Measurements from ENCODE around the gene PCDHA3. TPM values are rescaled to one million over a fixed set of nuclear protein-coding genes. Genes with fewer than 3 reads are reported as not detected.
"Not testable (repeated sequence)": the region's sequence is repeated elsewhere in the genome, so short reads cannot be mapped to it uniquely, and the experiment has no call there.

PCDHA3 gene
- polyA plus RNA-seq, 1 of the 3 experiments (the other 2 are of a cell fraction): 0.02 TPM

DNA sequence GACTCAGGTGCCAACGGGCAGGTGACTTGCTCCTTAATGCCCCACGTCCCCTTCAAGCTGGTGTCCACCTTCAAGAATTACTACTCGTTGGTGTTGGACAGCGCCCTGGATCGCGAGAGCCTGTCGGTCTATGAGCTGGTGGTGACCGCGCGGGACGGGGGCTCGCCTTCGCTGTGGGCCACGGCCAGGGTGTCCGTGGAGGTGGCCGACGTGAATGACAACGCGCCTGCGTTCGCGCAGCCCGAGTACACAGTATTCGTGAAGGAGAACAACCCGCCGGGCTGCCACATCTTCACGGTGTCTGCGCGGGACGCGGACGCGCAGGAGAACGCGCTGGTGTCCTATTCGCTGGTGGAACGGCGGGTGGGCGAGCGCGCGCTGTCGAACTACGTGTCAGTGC, 13.4 kb upstream of the PCDHA3 start:
- WGBS (ENCODE audit: low lambda C conversion rate): 82% methylated on average over 44 of the region's 44 CpGs
- H4K20me1 ChIP-seq (ENCODE audit: insufficient read depth); POLR2A ChIA-PET; H3K4me1 ChIP-seq (ENCODE audit: control insufficient read depth in 1 of 2, insufficient read depth in 2 of 2, low read depth in 1 of 2, low read length in 1 of 2); H3K27ac ChIP-seq (ENCODE audit: low read depth in 2 of 2, low read length in 1 of 2); H3K9me3 ChIP-seq; H3K79me2 ChIP-seq (ENCODE audit: insufficient read depth); H3K27me3 ChIP-seq (ENCODE audit: insufficient read depth); H3F3A ChIP-seq (replicated peaks; ENCODE audit: insufficient read depth); H3K36me3 ChIP-seq (replicated peaks in 1 of 2; ENCODE audit: control insufficient read depth in 1 of 2, insufficient read depth in 2 of 2, low read length in 1 of 2); H3K9me2 ChIP-seq; H3K4me2 ChIP-seq; H2AFZ ChIP-seq (ENCODE audit: low read depth); DNase-seq; H3K4me3 ChIP-seq (ENCODE audit: low read depth in 2 of 2, low read length in 1 of 2); H3K9ac ChIP-seq: not testable (repeated sequence)
- CTCF ChIA-PET: interaction anchor here (2.5 to 3.5 kb wide), 2 partner anchors 19 to 54 kb away, joined by 12 to 28 read pairs; partner anchors contain the start of genes PCDHA4 and PCDHA8

DNA sequence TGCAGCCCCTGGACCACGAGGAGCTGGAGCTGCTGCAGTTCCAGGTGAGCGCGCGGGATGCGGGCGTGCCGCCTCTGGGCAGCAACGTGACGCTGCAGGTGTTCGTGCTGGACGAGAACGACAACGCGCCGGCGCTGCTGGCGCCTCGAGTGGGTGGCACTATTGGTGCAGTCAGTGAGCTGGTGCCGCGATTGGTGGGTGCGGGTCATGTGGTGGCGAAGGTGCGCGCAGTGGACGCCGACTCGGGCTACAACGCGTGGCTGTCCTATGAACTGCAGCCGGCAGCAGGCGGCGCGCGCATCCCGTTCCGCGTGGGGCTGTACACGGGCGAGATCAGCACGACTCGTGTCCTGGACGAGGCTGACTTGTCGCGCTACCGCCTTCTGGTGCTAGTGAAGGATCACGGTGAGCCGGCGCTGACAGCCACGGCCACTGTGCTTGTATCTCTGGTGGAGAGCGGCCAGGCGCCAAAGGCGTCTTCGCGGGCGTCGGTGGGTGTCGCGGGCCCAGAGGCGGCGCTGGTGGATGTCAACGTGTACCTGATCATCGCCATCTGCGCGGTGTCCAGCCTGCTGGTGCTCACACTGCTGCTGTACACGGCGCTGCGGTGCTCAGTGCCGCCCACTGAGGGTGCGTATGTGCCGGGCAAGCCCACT, 12.9 kb upstream of the PCDHA3 start:
- H3K9ac ChIP-seq; H3K36me3 ChIP-seq (replicated peaks in 1 of 2; ENCODE audit: control insufficient read depth in 1 of 2, insufficient read depth in 2 of 2, low read length in 1 of 2); H3K9me3 ChIP-seq; H4K20me1 ChIP-seq (ENCODE audit: insufficient read depth); H3K9me2 ChIP-seq; H3K4me2 ChIP-seq; H3K27ac ChIP-seq (ENCODE audit: low read depth in 2 of 2, low read length in 1 of 2); H3K4me3 ChIP-seq (ENCODE audit: low read depth in 2 of 2, low read length in 1 of 2); H2AFZ ChIP-seq (ENCODE audit: low read depth); H3K4me1 ChIP-seq (ENCODE audit: control insufficient read depth in 1 of 2, insufficient read depth in 2 of 2, low read depth in 1 of 2, low read length in 1 of 2); H3K79me2 ChIP-seq (ENCODE audit: insufficient read depth); H3K27me3 ChIP-seq (ENCODE audit: insufficient read depth); H3F3A ChIP-seq (replicated peaks; ENCODE audit: insufficient read depth); DNase-seq; POLR2A ChIA-PET: not testable (repeated sequence)
- CTCF ChIA-PET: interaction anchor here (2.5 kb wide), 1 partner anchor 19 kb away, joined by 12 read pairs; the partner anchor contains the start of gene PCDHA4
- WGBS (ENCODE audit: low lambda C conversion rate): 87% methylated on average over 67 of the region's 70 CpGs

- no peaks in the 10 kb centered on the region for H3K79me2 ChIP-seq (ENCODE audit: insufficient read depth)
- 9% methylated on average over 2 of the region's 2 CpGs for WGBS (ENCODE audit: low lambda C conversion rate)
- POLR2A ChIA-PET: no interaction called here
- H3K36me3 ChIP-seq (replicated peaks in 1 of 2; ENCODE audit: control insufficient read depth in 1 of 2, insufficient read depth in 2 of 2, low read length in 1 of 2): no peaks in the 10 kb centered on the region
- H2AFZ ChIP-seq (ENCODE audit: low read depth): no peak overlapping the region
- H3K27ac ChIP-seq (ENCODE audit: low read depth in 2 of 2, low read length in 1 of 2): no peak overlapping the region
- H3K4me1 ChIP-seq (ENCODE audit: control insufficient read depth in 1 of 2, insufficient read depth in 2 of 2, low read depth in 1 of 2, low read length in 1 of 2): no peaks in the 10 kb centered on the region
- no peak overlapping the region for H3K4me3 ChIP-seq (ENCODE audit: low read depth in 2 of 2, low read length in 1 of 2)
- CTCF ChIA-PET: no interaction called here
- no peak for DNase-seq
- H3K9ac ChIP-seq: no peak overlapping the region
- no peaks in the 10 kb centered on the region for H4K20me1 ChIP-seq (ENCODE audit: insufficient read depth)
- TF ChIP-seq GABPA (IDR thresholded peaks at IDR 0.05; ENCODE audit: low read depth): no peak
- TF ChIP-seq TCF12 (IDR thresholded peaks at IDR 0.05): no peak
- no peak for TF ChIP-seq GATA2 (CRISPR knock-in tag; IDR thresholded peaks at IDR 0.05)
- TF ChIP-seq POLR2AphosphoS5 (IDR thresholded peaks at IDR 0.05; ENCODE audit: low read depth, low read length): no peak
- TF ChIP-seq CTCF (IDR thresholded peaks at IDR 0.05): no peak
- TF ChIP-seq FOSL2 (IDR thresholded peaks at IDR 0.05; ENCODE audit: borderline replicate concordance, low read depth): no peak
- H3F3A ChIP-seq (replicated peaks; ENCODE audit: insufficient read depth): no peaks in the 10 kb centered on the region
- no peaks in the 10 kb centered on the region for H3K9me3 ChIP-seq
- no peaks in the 10 kb centered on the region for H3K27me3 ChIP-seq (ENCODE audit: insufficient read depth)
- H3K9me2 ChIP-seq: no peaks in the 10 kb centered on the region
- no peak overlapping the region for H3K4me2 ChIP-seq
Measured at GRCh38 chr5:140791089-140791488, 9.8 kb upstream of the PCDHA3 start.

Data from SK-N-SH (cell line).